ENCODE results near the gene CARM1.

DNA sequence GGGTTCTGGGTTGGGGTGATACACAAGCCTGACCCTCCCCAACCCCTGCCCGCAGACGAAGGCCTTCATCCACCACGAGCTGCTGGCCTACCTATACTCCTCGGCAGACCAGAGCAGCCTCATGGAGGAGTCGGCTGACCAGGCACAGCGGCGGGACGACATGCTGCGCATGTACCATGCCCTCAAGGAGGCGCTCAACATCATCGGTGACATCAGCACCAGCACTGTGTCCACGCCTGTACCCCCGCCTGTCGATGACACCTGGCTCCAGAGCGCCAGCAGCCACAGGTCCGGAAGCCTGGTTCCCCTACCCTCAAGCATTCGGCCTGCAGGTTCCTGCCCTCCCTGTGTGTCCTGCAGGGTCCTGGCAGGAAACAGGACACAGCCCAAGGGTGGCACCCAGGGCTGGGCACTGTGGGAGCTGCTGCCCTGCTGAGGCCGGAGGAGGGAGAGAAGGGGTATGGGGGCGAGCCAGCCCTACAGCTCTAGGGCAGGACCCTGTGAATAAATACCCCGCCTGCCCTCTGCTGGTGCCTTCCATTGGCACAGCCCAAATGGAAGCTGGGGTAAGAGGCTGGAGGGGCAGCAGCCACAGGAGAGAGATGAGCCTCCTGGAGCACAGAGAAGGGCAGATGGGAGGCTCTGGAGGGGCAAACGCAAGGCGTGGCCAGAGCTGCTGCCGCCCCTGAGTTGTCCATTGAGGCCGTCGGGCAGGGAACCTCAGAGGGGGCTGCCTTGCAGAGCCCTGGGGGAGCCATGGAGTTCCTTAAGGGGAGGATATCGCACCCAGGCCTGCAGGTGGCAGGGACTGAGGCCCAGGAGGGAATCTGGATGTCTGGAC is 42.2 kb upstream of the CARM1 start:
- TF ChIP-seq, protein P1, sequence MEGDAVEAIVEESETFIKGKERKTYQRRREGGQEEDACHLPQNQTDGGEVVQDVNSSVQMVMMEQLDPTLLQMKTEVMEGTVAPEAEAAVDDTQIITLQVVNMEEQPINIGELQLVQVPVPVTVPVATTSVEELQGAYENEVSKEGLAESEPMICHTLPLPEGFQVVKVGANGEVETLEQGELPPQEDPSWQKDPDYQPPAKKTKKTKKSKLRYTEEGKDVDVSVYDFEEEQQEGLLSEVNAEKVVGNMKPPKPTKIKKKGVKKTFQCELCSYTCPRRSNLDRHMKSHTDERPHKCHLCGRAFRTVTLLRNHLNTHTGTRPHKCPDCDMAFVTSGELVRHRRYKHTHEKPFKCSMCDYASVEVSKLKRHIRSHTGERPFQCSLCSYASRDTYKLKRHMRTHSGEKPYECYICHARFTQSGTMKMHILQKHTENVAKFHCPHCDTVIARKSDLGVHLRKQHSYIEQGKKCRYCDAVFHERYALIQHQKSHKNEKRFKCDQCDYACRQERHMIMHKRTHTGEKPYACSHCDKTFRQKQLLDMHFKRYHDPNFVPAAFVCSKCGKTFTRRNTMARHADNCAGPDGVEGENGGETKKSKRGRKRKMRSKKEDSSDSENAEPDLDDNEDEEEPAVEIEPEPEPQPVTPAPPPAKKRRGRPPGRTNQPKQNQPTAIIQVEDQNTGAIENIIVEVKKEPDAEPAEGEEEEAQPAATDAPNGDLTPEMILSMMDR (IDR thresholded peaks at IDR 0.05; ENCODE audit: insufficient read depth, low read length, poor library complexity, severe bottlenecking), result no peak
- no peak for TF ChIP-seq EZH2phosphoT487 (conservative IDR thresholded peaks at IDR 0.05; ENCODE audit: low read length)

Data from SU-DHL-6 (cell line).